Inferior parietal cortex (tissue), 1 donor: ENCODE results near the gene TRIM63.

Experiments used
- DNase-seq: peaks from one replicate; pipeline ENCODE4 v3.0.0-alpha.2; 2016; ENCODE audit errors: extremely low spot score

The TRIM63 gene

DNA sequence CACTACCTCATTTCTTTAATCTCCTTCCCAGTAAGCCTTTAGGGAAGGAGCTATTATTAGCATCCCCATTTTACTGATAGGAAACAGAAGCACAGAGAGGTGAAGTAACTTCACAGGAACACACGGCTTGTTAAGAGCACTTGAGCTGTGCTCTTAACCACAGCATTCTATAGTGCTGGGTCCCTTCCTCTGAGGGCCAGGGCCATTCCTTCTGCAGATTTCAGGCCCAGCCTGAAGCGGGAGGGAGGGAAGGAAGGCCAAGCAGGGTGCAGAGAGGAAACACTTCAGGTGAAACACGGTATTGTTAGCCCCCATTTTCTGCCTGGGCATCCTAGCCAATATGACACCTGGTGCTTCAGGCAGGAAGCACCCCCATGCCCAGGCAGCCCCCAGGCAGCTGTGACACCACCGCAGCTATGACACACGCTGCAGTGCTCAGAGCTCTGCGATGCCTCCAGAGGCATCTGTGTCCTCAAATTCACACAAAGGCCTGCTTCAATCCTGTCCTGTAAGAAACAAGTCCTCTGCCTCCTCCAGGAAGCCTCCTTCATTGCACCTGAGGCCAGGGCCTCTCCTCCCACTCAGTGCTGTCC lies 50.4 kb downstream of the TRIM63 start:
- DNase-seq: no peak

DNA sequence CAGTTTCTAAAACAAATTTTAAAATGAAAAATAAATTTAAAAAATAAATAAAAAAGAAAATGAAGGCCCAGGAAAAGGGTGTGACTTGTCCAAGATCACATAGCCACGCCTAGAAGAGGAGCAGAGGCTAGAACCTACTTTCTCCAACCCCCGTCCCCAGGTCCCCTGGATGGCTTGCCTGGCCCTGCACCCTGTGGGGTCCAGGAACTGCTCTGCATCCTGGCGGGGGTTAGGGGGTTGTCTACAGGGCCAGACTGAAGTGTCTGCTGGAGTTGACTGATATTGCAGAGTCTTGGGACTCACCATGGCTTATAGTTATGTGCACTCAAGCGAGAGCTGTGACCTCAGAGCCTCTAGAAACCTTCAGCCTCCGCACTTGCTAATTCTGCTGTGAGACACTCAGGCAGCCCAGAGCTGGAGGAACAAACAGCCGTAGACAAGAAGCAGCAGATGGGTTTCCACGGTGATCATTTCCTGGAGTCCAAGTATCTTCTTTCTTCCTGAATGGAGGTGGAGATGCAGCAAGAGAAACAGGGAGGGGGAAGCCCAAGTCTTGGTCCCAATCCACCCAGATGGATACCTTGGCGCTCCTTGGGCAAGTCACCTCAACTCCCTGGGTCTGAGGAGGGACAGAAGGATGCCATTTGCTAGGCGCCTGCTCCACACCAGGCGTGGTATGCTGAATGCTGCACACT lies 51.0 kb downstream of the TRIM63 start:
- DNase-seq: no peak

DNA sequence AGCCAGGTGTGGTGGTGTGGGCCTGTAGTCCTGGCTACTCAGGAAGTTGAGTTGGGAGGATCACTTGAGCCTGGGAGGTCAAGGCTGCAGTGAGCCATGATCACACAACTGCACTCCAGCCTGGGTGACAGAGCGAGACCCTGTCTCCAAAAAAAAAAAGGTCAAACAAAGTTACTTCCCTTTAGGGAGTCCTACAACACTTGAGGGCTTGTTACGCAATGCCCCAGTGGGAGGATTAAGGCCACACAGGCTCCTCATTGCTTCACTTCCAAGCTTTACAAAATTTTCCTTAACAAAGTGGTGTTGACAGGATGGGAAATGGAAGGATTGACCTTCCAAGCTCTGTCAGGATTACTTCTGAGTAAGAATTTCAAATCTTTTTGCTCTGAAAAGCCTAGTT lies 52.1 kb downstream of the TRIM63 start:
- DNase-seq: no peak

DNA sequence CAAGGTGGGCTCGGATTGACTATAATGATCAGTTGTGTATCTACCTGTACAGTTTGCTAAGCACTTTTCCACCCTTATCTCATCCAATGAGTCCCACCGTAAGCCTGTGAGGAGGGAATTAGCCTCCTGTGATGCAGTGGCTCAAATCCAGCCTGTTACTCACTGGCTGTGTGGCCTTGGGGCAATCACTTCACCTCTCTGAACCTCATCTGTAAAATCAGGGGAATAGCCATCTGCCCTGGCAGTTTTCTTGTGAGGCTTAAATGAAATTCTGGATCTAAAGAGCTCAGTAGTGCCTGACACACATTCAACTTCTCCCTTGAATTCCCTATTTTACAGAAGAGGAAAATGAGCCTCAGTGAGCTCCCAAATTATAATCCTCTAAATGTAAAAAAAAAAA lies 53.3 kb downstream of the TRIM63 start:
- no peak for DNase-seq

DNA sequence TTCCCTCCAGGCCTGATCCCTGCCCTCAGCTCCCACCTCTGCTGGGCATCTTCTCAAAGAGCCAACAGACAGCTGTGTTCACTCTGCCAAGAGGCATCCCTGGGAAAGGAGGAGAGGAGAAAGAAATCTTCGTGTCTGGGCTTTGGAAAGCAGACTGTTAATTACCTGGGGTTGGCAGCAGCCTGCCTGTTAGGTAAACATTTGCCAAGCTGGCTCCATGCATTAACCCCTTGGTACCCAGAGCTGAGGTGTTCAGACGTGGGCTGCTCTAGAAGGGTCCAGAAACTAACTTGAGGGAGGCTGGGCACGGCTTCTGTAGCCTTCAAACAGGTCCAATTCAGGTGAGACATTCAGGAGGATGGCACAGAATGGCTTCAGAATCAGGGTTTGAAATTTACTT lies 54.6 kb downstream of the TRIM63 start:
- no peak for DNase-seq

DNA sequence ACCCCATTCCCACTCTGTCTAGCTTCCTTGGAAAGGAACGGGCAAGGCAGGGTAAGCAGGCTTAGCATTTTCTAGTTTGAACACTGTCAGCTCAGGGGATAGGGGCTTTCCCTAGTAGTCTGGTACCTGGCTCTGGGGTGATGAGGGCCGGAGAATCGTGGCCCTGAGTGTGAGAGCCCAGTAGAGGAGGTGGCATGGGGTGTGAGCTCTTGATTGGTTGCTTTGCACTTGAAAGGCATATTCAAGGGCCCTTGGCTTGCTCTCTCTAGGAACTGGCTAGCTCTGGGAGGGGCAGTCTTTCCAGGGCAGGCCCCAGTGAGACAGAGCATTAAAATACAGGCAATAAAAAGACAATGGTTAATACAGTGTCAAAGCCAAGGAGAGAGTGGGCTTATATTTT lies 56.6 kb downstream of the TRIM63 start:
- no peak for DNase-seq

DNA sequence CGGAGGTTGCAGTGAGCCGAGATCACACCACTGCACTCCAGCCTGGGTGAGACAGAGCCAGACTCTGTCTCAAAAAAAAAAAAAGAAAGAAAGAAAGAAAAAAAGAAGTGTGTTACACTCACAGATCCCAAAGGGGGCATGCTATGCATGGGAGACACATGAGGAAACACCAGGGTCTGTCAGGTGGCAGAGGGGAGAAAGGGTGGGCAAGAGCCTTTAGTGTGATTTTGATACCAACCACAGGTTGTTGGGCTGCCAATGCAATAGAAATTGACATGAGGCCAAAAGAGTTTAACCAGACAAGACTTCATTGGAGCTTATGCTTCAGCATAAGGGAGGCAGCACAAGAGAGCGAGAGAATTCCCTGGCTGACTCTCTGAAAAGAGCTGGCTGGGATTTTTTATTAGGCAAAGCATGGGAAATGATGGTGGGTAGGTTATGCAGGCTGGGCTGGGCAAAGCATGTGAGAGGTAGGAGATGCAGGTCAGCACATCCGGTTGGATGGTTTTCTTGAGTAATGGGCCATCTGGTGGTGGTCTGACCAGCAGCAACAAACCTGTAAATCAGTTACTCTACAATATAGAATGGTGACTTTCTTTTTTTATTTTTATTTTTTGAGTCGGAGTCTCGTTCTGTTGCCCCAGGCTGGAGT lies 57.5 kb downstream of the TRIM63 start:
- DNase-seq: no peak

DNA sequence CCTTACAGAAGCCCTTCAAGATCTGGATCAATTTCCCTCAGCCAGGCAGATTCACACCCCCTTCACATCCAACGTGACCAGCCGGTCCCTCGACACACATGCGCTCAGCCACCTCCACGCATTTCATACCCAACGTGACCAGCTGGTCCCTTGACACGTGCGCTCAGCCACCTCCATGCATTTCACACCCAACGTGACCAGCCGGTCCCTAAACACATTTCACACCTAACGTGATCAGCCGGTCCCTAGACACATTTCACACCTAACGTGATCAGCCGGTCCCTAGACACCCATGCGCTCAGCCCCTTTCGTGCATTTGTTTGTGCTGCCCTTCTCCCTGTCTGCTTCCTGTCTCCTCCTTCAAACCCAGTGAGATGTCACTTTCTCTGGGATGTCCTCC lies 60.7 kb downstream of the TRIM63 start:
- DNase-seq: no peak

DNA sequence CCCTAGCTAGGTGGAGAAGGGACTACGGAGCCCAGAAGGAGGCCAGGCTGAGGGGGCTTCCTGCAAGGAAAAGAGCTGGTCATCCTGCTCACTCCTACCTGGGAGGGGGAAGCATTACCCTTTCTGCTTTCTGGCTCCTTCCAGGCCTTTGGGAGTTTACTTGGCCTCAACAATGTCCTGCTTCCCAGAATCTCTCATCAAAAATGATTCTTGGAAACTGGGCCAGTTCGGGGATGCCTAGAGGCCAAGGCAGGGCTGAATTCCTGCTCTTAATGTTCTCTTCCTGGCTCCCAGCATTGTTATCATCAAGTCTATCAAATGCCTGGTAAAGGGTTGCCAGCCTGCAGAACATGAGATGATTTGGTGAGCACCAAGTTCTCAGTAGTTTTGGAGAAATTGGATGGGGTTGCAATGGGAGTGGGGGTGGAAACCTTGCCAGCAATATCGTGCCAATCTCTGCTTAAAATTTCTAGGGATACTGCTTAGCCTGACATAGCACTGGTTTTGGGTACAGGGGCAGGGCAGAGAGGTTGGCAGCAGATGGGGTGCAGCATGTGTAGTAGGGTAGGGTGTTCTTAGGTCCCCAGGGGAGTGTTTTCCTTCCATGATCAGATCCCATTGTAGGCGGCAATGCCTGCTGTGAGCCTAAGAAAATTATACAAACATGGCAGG lies 61.9 kb downstream of the TRIM63 start:
- no peak for DNase-seq

DNA sequence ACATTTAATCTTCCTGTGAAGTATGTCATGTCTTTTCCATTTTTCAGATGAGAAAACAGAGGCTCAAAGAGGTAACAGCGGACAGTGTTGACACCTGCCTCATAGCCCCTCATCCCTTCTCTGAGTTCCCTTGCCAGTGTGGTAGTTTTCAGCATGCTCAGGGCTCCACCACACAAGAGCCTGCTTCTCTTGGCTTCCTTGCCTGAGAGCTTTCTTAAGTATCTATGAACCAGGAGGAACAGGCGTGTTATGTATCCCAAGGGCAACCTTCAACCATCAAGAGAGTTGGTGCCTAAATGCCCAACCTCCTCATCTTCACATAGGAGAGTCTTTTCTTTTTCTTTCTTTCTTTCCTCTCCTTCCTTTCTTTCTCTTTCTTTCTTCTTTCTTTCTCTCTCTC lies 63.7 kb downstream of the TRIM63 start:
- no peak for DNase-seq

DNA sequence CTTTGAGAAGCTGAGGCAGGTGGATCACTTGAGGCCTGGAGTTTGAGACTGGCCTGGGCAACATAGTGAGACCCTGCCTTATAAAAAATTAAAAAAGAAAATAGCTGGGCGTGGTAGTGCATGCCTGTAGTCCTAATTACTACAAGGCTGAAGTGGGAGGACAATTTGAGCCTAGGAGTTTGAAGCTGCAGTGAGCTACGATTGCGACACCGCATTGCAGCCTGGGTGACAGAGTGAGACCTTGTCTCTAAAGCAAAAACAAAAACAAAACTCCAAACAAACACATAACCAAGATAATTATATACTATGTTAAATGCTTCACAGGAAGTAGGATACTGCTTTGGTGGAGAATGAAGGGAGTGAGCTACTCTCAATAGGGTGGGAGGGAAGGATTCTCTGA lies 64.2 kb downstream of the TRIM63 start:
- no peak for DNase-seq
